SK-N-SH (cell line): ENCODE data around the gene CMTM8. TPM values are rescaled to one million over a fixed set of nuclear protein-coding genes. Genes with fewer than 3 reads are reported as not detected.

ENCODE experiments used
- CTCF ChIA-PET: fragments of 300-600, 350-600 bp; formaldehyde crosslinking; extraction: SDS; loops from one replicate; lab custom pipeline; 2021; lab: Yijun Ruan, JAX
- POLR2A ChIA-PET: fragments of 350-600 bp; sonication (Branson Sonifier 250); formaldehyde crosslinking; extraction: SDS; loops from one replicate; lab custom pipeline; 2020; ENCODE audit warnings: antibody characterized with exemption, inconsistent platforms; lab: Yijun Ruan, JAX
- DNase-seq: peaks from one replicate; pipeline ENCODE4 v3.0.0; 2012
- H2AFZ ChIP-seq: fragments of 200-600 bp; sonication (generic); 2 replicates; pipeline ENCODE4 v1.8.1; 2016; ENCODE audit warnings: antibody characterized with exemption, mild to moderate bottlenecking, low read depth
- H3F3A ChIP-seq: fragments of 200-600 bp; sonication (generic); replicated peaks from 2 replicates; pipeline ENCODE3; 2016; ENCODE audit warnings: antibody characterized with exemption, mild to moderate bottlenecking; ENCODE audit not compliant: insufficient read depth
- H3K27ac ChIP-seq, 2 experiments: fragments of 200-500 bp in 1 of 2; fragments of 200-600 bp in 1 of 2; sonication (Bioruptor generic) in 1 of 2; sonication (generic), shearing (Covaris generic) in 1 of 2; 2 replicates each; pipeline versions ENCODE4 v1.5.1 to v1.6.1; 2014 to 2016; ENCODE audit warnings: low read depth in 2 of 2, inconsistent platforms in 1 of 2, low read length in 1 of 2, mild to moderate bottlenecking in 1 of 2, mixed read lengths in 1 of 2
- H3K27me3 ChIP-seq: fragments of 200-600 bp; sonication (generic), shearing (Covaris generic); 2 replicates; pipeline ENCODE4 v1.6.1; 2016; ENCODE audit warnings: mixed run types; ENCODE audit not compliant: insufficient read depth
- H3K36me3 ChIP-seq, 2 experiments: fragments of 200-500 bp in 1 of 2; fragments of 200-600 bp in 1 of 2; sonication (Bioruptor generic) in 1 of 2; sonication (generic) in 1 of 2; replicated peaks in 1 of 2; 2 replicates each; pipeline versions ENCODE3 to v1.5.1; 2014 to 2016; ENCODE audit warnings: low read length in 1 of 2, mild to moderate bottlenecking in 1 of 2; ENCODE audit not compliant: insufficient read depth in 2 of 2, control insufficient read depth in 1 of 2
- H3K4me1 ChIP-seq, 2 experiments: fragments of 200-500 bp in 1 of 2; fragments of 200-600 bp in 1 of 2; sonication (Bioruptor generic) in 1 of 2; sonication (generic), shearing (Covaris generic) in 1 of 2; 2 replicates each; pipeline versions ENCODE4 v1.5.1 to v1.6.1; 2014 to 2016; ENCODE audit warnings: low read depth in 1 of 2, low read length in 1 of 2, mixed run types in 1 of 2; ENCODE audit not compliant: insufficient read depth in 2 of 2, control insufficient read depth in 1 of 2
- H3K4me2 ChIP-seq: fragments of 200-600 bp; sonication (generic), shearing (Covaris generic); 2 replicates; pipeline ENCODE4 v1.6.1; 2017; ENCODE audit warnings: mixed run types
- H3K4me3 ChIP-seq, 2 experiments: fragments of 200-500 bp in 1 of 2; fragments of 200-600 bp in 1 of 2; sonication (Bioruptor generic) in 1 of 2; sonication (generic), shearing (Covaris generic) in 1 of 2; 2 replicates each; pipeline versions ENCODE4 v1.5.1 to v1.8.1; 2014 to 2016; ENCODE audit warnings: low read depth in 2 of 2, inconsistent platforms in 1 of 2, low read length in 1 of 2, mild to moderate bottlenecking in 1 of 2, mixed read lengths in 1 of 2, moderate library complexity in 1 of 2
- H3K79me2 ChIP-seq: fragments of 200-600 bp; sonication (generic); 2 replicates; pipeline ENCODE4 v1.8.1; 2017; ENCODE audit warnings: mild to moderate bottlenecking; ENCODE audit not compliant: insufficient read depth
- H3K9ac ChIP-seq: fragments of 200-600 bp; sonication (generic); 2 replicates; pipeline ENCODE4 v1.6.1; 2017; ENCODE audit warnings: mixed run types
- H3K9me2 ChIP-seq: fragments of 200-600 bp; sonication (generic); 2 replicates; pipeline ENCODE4 v1.6.1; 2017; ENCODE audit warnings: mixed run types
- H3K9me3 ChIP-seq: fragments of 200-600 bp; sonication (generic); 2 replicates; pipeline ENCODE4 v1.6.1; 2017; ENCODE audit warnings: mixed run types, mild to moderate bottlenecking, moderate library complexity
- H4K20me1 ChIP-seq: fragments of 200-600 bp; sonication (generic); 2 replicates; pipeline ENCODE4 v1.6.1; 2017; ENCODE audit warnings: mild to moderate bottlenecking, mixed run types; ENCODE audit not compliant: insufficient read depth
- ELF1 ChIP-seq: IDR thresholded peaks from 2 replicates; pipeline ENCODE4 v1.4.0; 2012
- GABPA ChIP-seq: IDR thresholded peaks from 2 replicates; pipeline ENCODE4 v1.4.0; 2012; ENCODE audit warnings: low read depth, mild to moderate bottlenecking
- GATA2 ChIP-seq: sonication (generic); formaldehyde crosslinking; IDR thresholded peaks from 2 replicates; pipeline ENCODE4 v1.5.0; 2020; ENCODE audit warnings: mild to moderate bottlenecking, missing genetic modification reagents
- MXI1 ChIP-seq: IDR thresholded peaks from 2 replicates; pipeline ENCODE4 v1.6.1; 2012; ENCODE audit warnings: mild to moderate bottlenecking, low read depth, low read length, improper control_type of control experiment
- NFIC ChIP-seq: IDR thresholded peaks from 2 replicates; pipeline ENCODE4 v1.4.0; 2012; ENCODE audit warnings: borderline replicate concordance
- NRF1 ChIP-seq: IDR thresholded peaks from 2 replicates; pipeline ENCODE4 v1.6.1; 2012; ENCODE audit warnings: low read depth, mild to moderate bottlenecking, low read length
- RAD21 ChIP-seq: IDR thresholded peaks from 2 replicates; pipeline ENCODE4 v1.6.1; 2012; ENCODE audit warnings: mild to moderate bottlenecking, low read length
- RCOR1 ChIP-seq: fragments of 150-350 bp; IDR thresholded peaks from 2 replicates; pipeline ENCODE4 v1.6.1; 2017; ENCODE audit warnings: antibody characterized with exemption, low read length
- RXRA ChIP-seq: IDR thresholded peaks from 2 replicates; pipeline ENCODE4 v1.4.0; 2012; ENCODE audit warnings: low read depth, mild to moderate bottlenecking, borderline replicate concordance
- SIN3A ChIP-seq: IDR thresholded peaks from 2 replicates; pipeline ENCODE4 v1.6.1; 2012; ENCODE audit warnings: low read depth, mild to moderate bottlenecking, low read length, moderate library complexity, borderline replicate concordance
- TAF1 ChIP-seq: IDR thresholded peaks from 2 replicates; pipeline ENCODE4 v1.6.1; 2012; ENCODE audit warnings: low read depth, mild to moderate bottlenecking, low read length, moderate library complexity, borderline replicate concordance
- YY1 ChIP-seq: IDR thresholded peaks from 2 replicates; pipeline ENCODE4 v1.4.0; 2012; ENCODE audit warnings: low read depth, mild to moderate bottlenecking
- WGBS: methylation state at CpG from one replicate; pipeline ENCODE4 v1.1.6; 2017; ENCODE audit warnings: low lambda C conversion rate; 5-methylcytosine and 5-hydroxymethylcytosine counted together
- polyA plus RNA-seq, 3 experiments: library from polyadenylated mRNA; depleted of rRNA; stranded (reverse); fragments of >200 nt; gene quantifications; 2 replicates each; pipeline ENCODE4 v1.2.3, GENCODE V29; 2012
- TF ChIP-seq, protein P1 (sequence below): fragments of 200-600 bp; sonication (generic); IDR thresholded peaks from 2 replicates; pipeline ENCODE4 v1.6.1; 2017; ENCODE audit warnings: antibody characterized with exemption, mild to moderate bottlenecking, moderate library complexity
- TF ChIP-seq, protein P2 (sequence below): IDR thresholded peaks from 2 replicates; pipeline ENCODE4 v1.6.1; 2012; ENCODE audit warnings: mild to moderate bottlenecking, low read depth, low read length, moderate library complexity
- TF ChIP-seq, protein P3 (sequence below): fragments of 150-350 bp; IDR thresholded peaks from 2 replicates; pipeline ENCODE4 v1.6.1; 2016; ENCODE audit warnings: mild to moderate bottlenecking, low read depth, low read length

Gene CMTM8
- polyA plus RNA-seq, 1 of the 3 experiments (the other 2 are of a cell fraction) = 9.7 TPM

DNA sequence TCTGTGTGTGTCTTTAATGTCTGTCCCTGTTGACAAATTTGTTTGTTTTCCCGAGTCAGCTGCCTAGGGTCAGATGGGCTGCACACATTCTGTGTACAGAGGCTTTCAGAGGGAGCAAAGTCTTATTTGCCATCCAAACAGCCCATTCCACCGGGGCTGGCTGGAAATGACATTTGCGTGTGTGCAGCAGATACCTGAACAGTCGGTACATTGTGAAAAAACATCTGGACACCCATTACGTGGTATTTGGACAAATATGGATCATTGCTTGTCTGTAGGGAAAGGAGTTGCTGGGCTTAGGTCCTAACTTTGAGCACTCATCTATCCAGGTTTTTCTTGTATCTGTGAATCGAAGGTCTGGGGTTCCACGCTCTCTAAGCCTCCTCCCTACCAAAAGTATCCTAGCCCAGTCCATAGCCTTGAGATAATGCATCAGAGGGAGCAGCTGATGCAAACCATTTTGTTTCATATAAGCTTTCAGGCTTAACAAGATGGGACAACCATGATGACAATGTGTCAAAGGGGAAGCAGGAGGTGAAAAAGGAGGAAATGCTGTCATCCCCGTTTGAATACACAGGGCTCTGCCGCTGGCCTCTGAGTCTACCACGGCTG lies 22.2 kb upstream of the CMTM8 start:
- POLR2A ChIA-PET = no interaction called here
- TF ChIP-seq NFIC = no peak
- no peak for TF ChIP-seq RAD21
- Histone ChIP-seq H3K79me2 (no peaks in the 10 kb centered on the region), H3K9me2 (no peaks in the 10 kb centered on the region), H3K36me3 (no peaks in the 10 kb centered on the region), H3F3A (no peaks in the 10 kb centered on the region), H3K4me1 (no peaks in the 10 kb centered on the region), H4K20me1 (no peaks in the 10 kb centered on the region), H3K9ac (no peak overlapping the region), H3K27ac (no peak overlapping the region), H2AFZ (no peak overlapping the region), H3K4me2 (no peak overlapping the region), H3K4me3 (no peak overlapping the region), H3K9me3 (no peaks in the 10 kb centered on the region), H3K27me3 (no peaks in the 10 kb centered on the region)
- CTCF ChIA-PET = no interaction called here
- no peak for DNase-seq
- 60% methylated on average over 10 of the region's 10 CpGs for WGBS

DNA sequence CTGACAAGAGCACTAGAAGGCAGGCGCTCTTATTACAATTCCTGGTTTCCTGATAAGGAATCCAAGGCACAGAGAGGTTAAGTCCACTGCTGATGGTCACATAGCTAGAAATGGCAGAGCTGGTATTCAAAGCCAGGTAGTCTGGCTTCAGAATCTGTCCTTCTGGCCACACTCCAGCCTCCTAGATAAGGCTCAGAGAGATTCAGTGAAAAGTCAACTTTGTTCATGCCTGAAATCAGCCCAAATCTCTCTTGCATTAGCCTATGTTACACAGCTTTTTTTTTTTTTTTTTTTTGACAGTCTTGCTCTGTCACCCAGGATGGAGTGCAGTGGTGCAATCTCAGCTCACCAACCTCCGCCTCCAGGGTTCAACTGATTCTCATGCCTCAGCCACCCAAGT lies 21.1 kb upstream of the CMTM8 start:
- ChIA-PET POLR2A (no interaction called here), CTCF (no interaction called here)
- H3K4me1 ChIP-seq = no peaks in the 10 kb centered on the region
- 79% methylated on average over 2 of the region's 2 CpGs for WGBS
- H3K27ac ChIP-seq = no peak overlapping the region
- H4K20me1 ChIP-seq = no peaks in the 10 kb centered on the region
- no peak overlapping the region for H3K9ac ChIP-seq
- TF ChIP-seq RAD21 (no peak), TAF1 (no peak), YY1 (no peak), RXRA (no peak), RCOR1 (no peak), GATA2 (CRISPR knock-in tag) (no peak), NRF1 (no peak), GABPA (no peak), ELF1 (no peak), SIN3A (no peak), MXI1 (no peak), NFIC (no peak)
- TF ChIP-seq, protein P1, sequence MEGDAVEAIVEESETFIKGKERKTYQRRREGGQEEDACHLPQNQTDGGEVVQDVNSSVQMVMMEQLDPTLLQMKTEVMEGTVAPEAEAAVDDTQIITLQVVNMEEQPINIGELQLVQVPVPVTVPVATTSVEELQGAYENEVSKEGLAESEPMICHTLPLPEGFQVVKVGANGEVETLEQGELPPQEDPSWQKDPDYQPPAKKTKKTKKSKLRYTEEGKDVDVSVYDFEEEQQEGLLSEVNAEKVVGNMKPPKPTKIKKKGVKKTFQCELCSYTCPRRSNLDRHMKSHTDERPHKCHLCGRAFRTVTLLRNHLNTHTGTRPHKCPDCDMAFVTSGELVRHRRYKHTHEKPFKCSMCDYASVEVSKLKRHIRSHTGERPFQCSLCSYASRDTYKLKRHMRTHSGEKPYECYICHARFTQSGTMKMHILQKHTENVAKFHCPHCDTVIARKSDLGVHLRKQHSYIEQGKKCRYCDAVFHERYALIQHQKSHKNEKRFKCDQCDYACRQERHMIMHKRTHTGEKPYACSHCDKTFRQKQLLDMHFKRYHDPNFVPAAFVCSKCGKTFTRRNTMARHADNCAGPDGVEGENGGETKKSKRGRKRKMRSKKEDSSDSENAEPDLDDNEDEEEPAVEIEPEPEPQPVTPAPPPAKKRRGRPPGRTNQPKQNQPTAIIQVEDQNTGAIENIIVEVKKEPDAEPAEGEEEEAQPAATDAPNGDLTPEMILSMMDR = no peak
- TF ChIP-seq, protein P2, sequence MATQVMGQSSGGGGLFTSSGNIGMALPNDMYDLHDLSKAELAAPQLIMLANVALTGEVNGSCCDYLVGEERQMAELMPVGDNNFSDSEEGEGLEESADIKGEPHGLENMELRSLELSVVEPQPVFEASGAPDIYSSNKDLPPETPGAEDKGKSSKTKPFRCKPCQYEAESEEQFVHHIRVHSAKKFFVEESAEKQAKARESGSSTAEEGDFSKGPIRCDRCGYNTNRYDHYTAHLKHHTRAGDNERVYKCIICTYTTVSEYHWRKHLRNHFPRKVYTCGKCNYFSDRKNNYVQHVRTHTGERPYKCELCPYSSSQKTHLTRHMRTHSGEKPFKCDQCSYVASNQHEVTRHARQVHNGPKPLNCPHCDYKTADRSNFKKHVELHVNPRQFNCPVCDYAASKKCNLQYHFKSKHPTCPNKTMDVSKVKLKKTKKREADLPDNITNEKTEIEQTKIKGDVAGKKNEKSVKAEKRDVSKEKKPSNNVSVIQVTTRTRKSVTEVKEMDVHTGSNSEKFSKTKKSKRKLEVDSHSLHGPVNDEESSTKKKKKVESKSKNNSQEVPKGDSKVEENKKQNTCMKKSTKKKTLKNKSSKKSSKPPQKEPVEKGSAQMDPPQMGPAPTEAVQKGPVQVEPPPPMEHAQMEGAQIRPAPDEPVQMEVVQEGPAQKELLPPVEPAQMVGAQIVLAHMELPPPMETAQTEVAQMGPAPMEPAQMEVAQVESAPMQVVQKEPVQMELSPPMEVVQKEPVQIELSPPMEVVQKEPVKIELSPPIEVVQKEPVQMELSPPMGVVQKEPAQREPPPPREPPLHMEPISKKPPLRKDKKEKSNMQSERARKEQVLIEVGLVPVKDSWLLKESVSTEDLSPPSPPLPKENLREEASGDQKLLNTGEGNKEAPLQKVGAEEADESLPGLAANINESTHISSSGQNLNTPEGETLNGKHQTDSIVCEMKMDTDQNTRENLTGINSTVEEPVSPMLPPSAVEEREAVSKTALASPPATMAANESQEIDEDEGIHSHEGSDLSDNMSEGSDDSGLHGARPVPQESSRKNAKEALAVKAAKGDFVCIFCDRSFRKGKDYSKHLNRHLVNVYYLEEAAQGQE = no peak
- TF ChIP-seq, protein P3, sequence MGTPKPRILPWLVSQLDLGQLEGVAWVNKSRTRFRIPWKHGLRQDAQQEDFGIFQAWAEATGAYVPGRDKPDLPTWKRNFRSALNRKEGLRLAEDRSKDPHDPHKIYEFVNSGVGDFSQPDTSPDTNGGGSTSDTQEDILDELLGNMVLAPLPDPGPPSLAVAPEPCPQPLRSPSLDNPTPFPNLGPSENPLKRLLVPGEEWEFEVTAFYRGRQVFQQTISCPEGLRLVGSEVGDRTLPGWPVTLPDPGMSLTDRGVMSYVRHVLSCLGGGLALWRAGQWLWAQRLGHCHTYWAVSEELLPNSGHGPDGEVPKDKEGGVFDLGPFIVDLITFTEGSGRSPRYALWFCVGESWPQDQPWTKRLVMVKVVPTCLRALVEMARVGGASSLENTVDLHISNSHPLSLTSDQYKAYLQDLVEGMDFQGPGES = no peak
- no peak for DNase-seq
- no peaks in the 10 kb centered on the region for H3K79me2 ChIP-seq
- no peaks in the 10 kb centered on the region for H3F3A ChIP-seq
- H3K4me3 ChIP-seq = no peak overlapping the region
- no peaks in the 10 kb centered on the region for H3K27me3 ChIP-seq
- H3K4me2 ChIP-seq = no peak overlapping the region
- H3K9me3 ChIP-seq = no peaks in the 10 kb centered on the region
- H2AFZ ChIP-seq = no peak overlapping the region
- H3K36me3 ChIP-seq = no peaks in the 10 kb centered on the region
- H3K9me2 ChIP-seq = no peaks in the 10 kb centered on the region
